NT2/D1 (cell line): ENCODE data around the gene FKBP7.

ENCODE experiments used
- DNase-seq: peaks from one replicate; pipeline ENCODE4 v3.0.0-alpha.2; 2011; ENCODE audit warnings: low read depth, low spot score
- H3K27me3 ChIP-seq: 2 replicates; pipeline ENCODE4 v1.6.0; 2011; ENCODE audit warnings: mild to moderate bottlenecking; ENCODE audit not compliant: insufficient read length, insufficient read depth
- H3K36me3 ChIP-seq: 2 replicates; pipeline ENCODE4 v1.6.1; 2011; ENCODE audit warnings: mild to moderate bottlenecking, low read length, mixed read lengths; ENCODE audit not compliant: insufficient read depth, insufficient read length
- H3K4me1 ChIP-seq: 2 replicates; pipeline ENCODE4 v1.5.1; 2011; ENCODE audit not compliant: insufficient read depth, insufficient read length
- H3K4me3 ChIP-seq: 2 replicates; pipeline ENCODE4 v1.5.1; 2011; ENCODE audit warnings: low read depth; ENCODE audit not compliant: insufficient read length
- H3K9ac ChIP-seq: 2 replicates; pipeline ENCODE4 v1.6.0; 2011; ENCODE audit warnings: low read depth; ENCODE audit not compliant: insufficient read length
- H3K9me3 ChIP-seq: 2 replicates; pipeline ENCODE4 v1.5.1; 2011; ENCODE audit warnings: mild to moderate bottlenecking, low read length; ENCODE audit not compliant: insufficient read depth
- SUZ12 ChIP-seq: IDR thresholded peaks from 2 replicates; pipeline ENCODE4 v1.6.1; 2011; ENCODE audit not compliant: insufficient read length, insufficient read depth; ENCODE audit errors: extremely low read depth
- YY1 ChIP-seq: IDR thresholded peaks from 2 replicates; pipeline ENCODE4 v1.6.1; 2011; ENCODE audit not compliant: insufficient read length, insufficient read depth
- ZNF274 ChIP-seq: IDR thresholded peaks from 2 replicates; pipeline ENCODE4 v1.6.1; 2011; ENCODE audit warnings: mild to moderate bottlenecking, low read depth, low read length

FKBP7 gene

GRCh38 chr2:178457390-178457886, 21.0 kb downstream of the FKBP7 start:
- no peak for DNase-seq
- TF ChIP-seq YY1: no peak
- no peak for TF ChIP-seq ZNF274
- TF ChIP-seq SUZ12: no peak
- Histone ChIP-seq H3K9me3 (no peaks in the 10 kb centered on the region), H3K4me1 (no peaks in the 10 kb centered on the region), H3K4me3 (no peak overlapping the region), H3K27me3 (no peaks in the 10 kb centered on the region), H3K9ac (no peak overlapping the region), H3K36me3 (peaks cover 2% of the 10 kb centered on the region)

- no peak overlapping the region for H3K4me3 ChIP-seq
- TF ChIP-seq ZNF274 (no peak), YY1 (no peak), SUZ12 (no peak)
- no peak overlapping the region for H3K9ac ChIP-seq
- no peaks in the 10 kb centered on the region for H3K9me3 ChIP-seq
- no peaks in the 10 kb centered on the region for H3K27me3 ChIP-seq
- no peak for DNase-seq
- H3K4me1 ChIP-seq: no peaks in the 10 kb centered on the region
- peaks cover 2% of the 10 kb centered on the region for H3K36me3 ChIP-seq
Observed at GRCh38 chr2:178455947-178456346, 22.5 kb downstream of the FKBP7 start.

DNA sequence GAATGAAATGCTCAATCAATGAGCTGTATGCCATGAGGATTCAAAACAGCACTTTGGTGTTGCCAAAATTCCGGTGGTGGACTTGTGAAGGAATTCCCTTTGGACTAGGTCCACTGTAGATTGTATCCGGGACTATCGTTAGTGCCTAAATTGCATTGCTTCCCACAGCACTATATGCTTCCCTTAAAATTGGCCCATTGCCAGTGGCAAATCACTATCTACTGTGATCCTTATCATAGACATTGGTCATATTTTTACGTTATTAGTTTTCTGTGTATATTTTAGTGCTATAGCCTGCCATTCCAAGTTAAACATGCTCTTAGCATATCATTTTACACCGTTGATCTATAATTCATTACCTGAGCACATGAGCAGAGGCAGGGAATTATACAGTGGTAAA, 25.5 kb downstream of the FKBP7 start:
- peaks cover 25% of the 10 kb centered on the region for H3K36me3 ChIP-seq
- no peaks in the 10 kb centered on the region for H3K27me3 ChIP-seq
- H3K4me3 ChIP-seq: no peak overlapping the region
- TF ChIP-seq ZNF274 (no peak), YY1 (no peak), SUZ12 (no peak)
- no peak overlapping the region for H3K9ac ChIP-seq
- H3K4me1 ChIP-seq: no peaks in the 10 kb centered on the region
- no peak for DNase-seq
- H3K9me3 ChIP-seq: no peaks in the 10 kb centered on the region

DNA sequence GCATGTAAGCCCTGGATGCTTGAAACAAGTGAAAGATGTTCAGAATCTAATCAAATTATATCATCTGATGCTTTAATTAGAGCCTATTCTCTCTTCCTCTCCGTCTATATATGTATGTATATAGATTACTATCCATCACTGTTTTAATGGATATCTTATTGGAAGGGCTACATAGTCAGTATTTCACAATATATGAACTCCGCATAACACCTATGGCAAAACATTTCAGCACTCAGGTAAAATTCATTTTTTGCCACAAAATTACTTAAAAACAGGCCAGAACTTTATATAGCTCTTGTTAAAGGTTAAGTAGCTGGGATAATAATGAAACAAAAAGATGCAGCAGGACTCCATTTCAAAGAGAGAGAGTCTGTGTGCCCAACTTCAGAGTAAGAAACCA, 26.1 kb downstream of the FKBP7 start:
- no peaks in the 10 kb centered on the region for H3K27me3 ChIP-seq
- H3K9ac ChIP-seq: peak overlapping the region; percentile 59
- H3K9me3 ChIP-seq: no peaks in the 10 kb centered on the region
- peak overlapping the region; percentile 69 for H3K4me3 ChIP-seq
- DNase-seq: no peak
- TF ChIP-seq YY1 (no peak), ZNF274 (no peak), SUZ12 (no peak)
- peaks cover 30% of the 10 kb centered on the region for H3K36me3 ChIP-seq
- no peaks in the 10 kb centered on the region for H3K4me1 ChIP-seq

DNA sequence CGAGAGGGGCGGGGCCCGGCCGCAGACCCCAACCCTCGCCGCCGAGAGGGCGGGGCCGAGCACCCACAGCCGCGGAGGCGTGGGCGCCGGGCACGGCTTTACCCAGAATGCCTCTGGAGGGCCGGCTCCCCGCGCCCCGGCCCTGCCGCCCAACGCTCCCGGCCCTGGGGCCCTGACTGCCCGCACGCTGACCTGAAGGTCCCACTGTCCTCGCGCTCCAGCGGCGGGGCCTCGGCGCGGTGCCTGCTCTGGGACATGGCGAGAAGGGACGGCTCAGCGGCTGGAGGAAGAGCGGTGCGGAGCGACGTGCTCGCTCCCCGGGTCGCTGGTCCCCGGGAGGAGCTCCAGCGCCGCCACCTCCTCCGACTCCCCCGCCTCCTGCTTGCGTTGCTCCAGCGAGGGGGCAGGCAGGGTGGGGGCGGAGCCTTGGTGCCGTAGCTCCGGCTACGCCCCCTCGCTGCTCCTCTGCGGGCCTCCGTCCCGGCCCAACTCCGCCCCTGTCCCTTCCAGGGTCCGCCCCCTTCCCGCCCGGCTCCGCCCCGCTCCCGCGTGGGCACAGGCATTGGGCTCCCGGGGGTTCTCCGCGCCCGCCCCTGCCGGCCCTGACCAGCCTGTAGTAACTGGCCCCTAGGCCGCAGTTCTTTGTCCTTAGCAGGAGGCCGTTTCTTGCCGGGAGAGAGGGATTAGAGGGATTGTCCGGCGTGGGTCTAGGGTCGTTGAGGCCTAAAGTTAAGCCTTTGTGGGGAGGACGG, 27.4 kb downstream of the FKBP7 start, which contains the start of the genes PJVK and PRKRA:
Gene PJVK, plus strand, starts transcription at position 605 of the 752 bp plus-strand sequence. CDS start 2,032 bp downstream, outside the sequence.
Gene PRKRA, minus strand, starts transcription at position 402 of the 752 bp plus-strand sequence. Its CDS starts 145 bp downstream, at position 257.
- no peaks in the 10 kb centered on the region for H3K27me3 ChIP-seq
- H3K9ac ChIP-seq: peak within 1 kb of the TSS; percentile 99
- DNase-seq: peak; percentile 96
- TF ChIP-seq SUZ12: no peak
- TF ChIP-seq ZNF274: no peak
- no peak for TF ChIP-seq YY1
- H3K4me1 ChIP-seq: no peaks in the 10 kb centered on the region
- peaks cover 41% of the 10 kb centered on the region for H3K36me3 ChIP-seq
- H3K9me3 ChIP-seq: no peaks in the 10 kb centered on the region
- peak within 1 kb of the TSS; percentile 93 for H3K4me3 ChIP-seq

GRCh38 chr2:178450524-178450773, 28.0 kb downstream of the FKBP7 start:
- Histone ChIP-seq H3K9me3 (no peaks in the 10 kb centered on the region), H3K27me3 (no peaks in the 10 kb centered on the region), H3K4me3 (peak overlapping the region; percentile 93), H3K9ac (peak overlapping the region; percentile 99), H3K4me1 (no peaks in the 10 kb centered on the region), H3K36me3 (peaks cover 46% of the 10 kb centered on the region)
- DNase-seq: no peak
- TF ChIP-seq SUZ12 (no peak), ZNF274 (no peak), YY1 (no peak)

DNA sequence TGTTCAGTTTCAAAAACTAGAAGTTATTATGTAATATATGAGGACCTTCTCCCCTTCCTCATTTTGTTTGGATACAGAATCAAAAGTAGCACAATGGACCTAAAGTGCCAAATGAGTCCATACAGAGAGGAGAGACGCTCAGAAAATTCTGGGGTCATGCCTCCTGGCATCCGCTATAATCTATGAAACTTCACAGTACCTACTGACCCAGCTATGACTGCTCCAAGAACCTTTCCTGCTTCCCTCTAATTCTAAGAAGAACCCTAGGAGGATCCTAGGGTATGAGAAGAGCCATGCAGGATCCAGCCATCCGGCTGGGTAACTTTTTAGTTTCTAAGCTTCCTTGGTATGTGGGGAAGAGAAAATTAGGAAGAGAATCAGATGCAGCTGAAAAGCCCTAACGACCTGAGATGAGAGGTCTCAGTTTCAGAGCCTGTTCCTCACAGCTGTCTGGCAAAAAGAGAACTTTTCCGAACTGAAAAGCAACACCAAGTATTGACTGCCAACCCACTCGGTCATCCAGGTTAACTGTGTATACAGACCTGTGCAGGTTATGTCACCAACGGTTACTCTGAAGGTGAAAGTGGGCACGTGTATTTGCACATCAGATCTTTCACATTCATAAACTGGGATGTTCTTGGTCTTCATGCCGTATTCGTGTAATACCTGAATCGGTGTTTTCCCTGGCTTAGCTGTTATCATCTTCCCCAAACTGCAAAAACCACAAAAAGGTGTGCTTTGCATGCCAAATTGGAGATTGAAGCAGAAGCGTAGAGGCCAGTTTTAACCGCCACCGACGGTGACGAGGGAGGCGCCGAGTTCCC, 28.5 kb downstream of the FKBP7 start:
- H3K4me1 ChIP-seq: no peaks in the 10 kb centered on the region
- TF ChIP-seq SUZ12 (no peak), YY1 (no peak), ZNF274 (no peak)
- DNase-seq: no peak
- H3K9ac ChIP-seq: peak overlapping the region; percentile 99
- H3K27me3 ChIP-seq: no peaks in the 10 kb centered on the region
- peak overlapping the region; percentile 93 for H3K4me3 ChIP-seq
- H3K36me3 ChIP-seq: peaks cover 51% of the 10 kb centered on the region
- H3K9me3 ChIP-seq: no peaks in the 10 kb centered on the region
